ENCODE data around the gene ATP2B3. TPM values are rescaled to one million over a fixed set of nuclear protein-coding genes. Genes with fewer than 3 reads are reported as not detected.

ATP2B3 gene
- total and polyA plus RNA-seq, 9 of the 15 experiments (the other 6 are each of a cell fraction or from before 2014, with no cell fraction given): 0.04 TPM; not detected in 8

DNA sequence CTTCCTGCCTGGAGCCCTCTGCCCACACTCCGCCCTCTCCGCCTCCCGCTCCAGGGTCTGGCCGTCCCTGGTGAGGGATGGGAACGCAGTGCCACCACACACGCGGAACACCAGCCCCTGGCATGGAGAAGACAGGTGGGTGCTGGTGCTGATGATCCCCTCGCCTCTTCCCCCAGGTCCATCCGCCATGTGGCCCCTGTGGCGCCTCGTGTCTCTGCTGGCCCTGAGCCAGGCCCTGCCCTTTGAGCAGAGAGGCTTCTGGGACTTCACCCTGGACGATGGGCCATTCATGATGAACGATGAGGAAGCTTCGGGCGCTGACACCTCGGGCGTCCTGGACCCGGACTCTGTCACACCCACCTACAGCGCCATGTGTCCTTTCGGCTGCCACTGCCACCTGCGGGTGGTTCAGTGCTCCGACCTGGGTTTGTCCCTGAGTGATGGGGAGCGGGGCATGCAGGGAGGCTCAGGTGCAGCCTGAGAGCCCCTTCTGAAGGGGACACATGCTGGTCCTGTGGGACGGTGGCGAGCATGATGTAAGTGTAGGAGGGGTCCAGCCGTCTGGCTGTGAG is 12.9 kb upstream of the ATP2B3 start (continued):
- TF ChIP-seq, protein P1, sequence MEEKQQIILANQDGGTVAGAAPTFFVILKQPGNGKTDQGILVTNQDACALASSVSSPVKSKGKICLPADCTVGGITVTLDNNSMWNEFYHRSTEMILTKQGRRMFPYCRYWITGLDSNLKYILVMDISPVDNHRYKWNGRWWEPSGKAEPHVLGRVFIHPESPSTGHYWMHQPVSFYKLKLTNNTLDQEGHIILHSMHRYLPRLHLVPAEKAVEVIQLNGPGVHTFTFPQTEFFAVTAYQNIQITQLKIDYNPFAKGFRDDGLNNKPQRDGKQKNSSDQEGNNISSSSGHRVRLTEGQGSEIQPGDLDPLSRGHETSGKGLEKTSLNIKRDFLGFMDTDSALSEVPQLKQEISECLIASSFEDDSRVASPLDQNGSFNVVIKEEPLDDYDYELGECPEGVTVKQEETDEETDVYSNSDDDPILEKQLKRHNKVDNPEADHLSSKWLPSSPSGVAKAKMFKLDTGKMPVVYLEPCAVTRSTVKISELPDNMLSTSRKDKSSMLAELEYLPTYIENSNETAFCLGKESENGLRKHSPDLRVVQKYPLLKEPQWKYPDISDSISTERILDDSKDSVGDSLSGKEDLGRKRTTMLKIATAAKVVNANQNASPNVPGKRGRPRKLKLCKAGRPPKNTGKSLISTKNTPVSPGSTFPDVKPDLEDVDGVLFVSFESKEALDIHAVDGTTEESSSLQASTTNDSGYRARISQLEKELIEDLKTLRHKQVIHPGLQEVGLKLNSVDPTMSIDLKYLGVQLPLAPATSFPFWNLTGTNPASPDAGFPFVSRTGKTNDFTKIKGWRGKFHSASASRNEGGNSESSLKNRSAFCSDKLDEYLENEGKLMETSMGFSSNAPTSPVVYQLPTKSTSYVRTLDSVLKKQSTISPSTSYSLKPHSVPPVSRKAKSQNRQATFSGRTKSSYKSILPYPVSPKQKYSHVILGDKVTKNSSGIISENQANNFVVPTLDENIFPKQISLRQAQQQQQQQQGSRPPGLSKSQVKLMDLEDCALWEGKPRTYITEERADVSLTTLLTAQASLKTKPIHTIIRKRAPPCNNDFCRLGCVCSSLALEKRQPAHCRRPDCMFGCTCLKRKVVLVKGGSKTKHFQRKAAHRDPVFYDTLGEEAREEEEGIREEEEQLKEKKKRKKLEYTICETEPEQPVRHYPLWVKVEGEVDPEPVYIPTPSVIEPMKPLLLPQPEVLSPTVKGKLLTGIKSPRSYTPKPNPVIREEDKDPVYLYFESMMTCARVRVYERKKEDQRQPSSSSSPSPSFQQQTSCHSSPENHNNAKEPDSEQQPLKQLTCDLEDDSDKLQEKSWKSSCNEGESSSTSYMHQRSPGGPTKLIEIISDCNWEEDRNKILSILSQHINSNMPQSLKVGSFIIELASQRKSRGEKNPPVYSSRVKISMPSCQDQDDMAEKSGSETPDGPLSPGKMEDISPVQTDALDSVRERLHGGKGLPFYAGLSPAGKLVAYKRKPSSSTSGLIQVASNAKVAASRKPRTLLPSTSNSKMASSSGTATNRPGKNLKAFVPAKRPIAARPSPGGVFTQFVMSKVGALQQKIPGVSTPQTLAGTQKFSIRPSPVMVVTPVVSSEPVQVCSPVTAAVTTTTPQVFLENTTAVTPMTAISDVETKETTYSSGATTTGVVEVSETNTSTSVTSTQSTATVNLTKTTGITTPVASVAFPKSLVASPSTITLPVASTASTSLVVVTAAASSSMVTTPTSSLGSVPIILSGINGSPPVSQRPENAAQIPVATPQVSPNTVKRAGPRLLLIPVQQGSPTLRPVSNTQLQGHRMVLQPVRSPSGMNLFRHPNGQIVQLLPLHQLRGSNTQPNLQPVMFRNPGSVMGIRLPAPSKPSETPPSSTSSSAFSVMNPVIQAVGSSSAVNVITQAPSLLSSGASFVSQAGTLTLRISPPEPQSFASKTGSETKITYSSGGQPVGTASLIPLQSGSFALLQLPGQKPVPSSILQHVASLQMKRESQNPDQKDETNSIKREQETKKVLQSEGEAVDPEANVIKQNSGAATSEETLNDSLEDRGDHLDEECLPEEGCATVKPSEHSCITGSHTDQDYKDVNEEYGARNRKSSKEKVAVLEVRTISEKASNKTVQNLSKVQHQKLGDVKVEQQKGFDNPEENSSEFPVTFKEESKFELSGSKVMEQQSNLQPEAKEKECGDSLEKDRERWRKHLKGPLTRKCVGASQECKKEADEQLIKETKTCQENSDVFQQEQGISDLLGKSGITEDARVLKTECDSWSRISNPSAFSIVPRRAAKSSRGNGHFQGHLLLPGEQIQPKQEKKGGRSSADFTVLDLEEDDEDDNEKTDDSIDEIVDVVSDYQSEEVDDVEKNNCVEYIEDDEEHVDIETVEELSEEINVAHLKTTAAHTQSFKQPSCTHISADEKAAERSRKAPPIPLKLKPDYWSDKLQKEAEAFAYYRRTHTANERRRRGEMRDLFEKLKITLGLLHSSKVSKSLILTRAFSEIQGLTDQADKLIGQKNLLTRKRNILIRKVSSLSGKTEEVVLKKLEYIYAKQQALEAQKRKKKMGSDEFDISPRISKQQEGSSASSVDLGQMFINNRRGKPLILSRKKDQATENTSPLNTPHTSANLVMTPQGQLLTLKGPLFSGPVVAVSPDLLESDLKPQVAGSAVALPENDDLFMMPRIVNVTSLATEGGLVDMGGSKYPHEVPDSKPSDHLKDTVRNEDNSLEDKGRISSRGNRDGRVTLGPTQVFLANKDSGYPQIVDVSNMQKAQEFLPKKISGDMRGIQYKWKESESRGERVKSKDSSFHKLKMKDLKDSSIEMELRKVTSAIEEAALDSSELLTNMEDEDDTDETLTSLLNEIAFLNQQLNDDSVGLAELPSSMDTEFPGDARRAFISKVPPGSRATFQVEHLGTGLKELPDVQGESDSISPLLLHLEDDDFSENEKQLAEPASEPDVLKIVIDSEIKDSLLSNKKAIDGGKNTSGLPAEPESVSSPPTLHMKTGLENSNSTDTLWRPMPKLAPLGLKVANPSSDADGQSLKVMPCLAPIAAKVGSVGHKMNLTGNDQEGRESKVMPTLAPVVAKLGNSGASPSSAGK (IDR thresholded peaks at IDR 0.05): peak; percentile 56
- TF ChIP-seq U2AF2 (optimal IDR thresholded peaks at IDR 0.05; ENCODE audit: low read depth, low read length) (no peak), FOXA1 (IDR thresholded peaks at IDR 0.05; ENCODE audit: borderline replicate concordance) (no peak), HLTF (IDR thresholded peaks at IDR 0.05) (no peak), ZNF143 (CRISPR knock-in tag; IDR thresholded peaks at IDR 0.05) (peak; percentile 44; the same call in 1 of the 2 replicates), L3MBTL2 (IDR thresholded peaks at IDR 0.05) (peak; percentile 52; the same call in 1 of the 2 replicates), NFIC (IDR thresholded peaks at IDR 0.05) (peak; percentile 89)
- TF ChIP-seq, protein P2, sequence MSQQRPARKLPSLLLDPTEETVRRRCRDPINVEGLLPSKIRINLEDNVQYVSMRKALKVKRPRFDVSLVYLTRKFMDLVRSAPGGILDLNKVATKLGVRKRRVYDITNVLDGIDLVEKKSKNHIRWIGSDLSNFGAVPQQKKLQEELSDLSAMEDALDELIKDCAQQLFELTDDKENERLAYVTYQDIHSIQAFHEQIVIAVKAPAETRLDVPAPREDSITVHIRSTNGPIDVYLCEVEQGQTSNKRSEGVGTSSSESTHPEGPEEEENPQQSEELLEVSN (IDR thresholded peaks at IDR 0.05; ENCODE audit: borderline replicate concordance in 1 of 2, extremely low read depth in 1 of 2, insufficient read depth in 1 of 2, insufficient read length in 1 of 2, low read depth in 1 of 2, low read length in 1 of 2, poor library complexity in 1 of 2, severe bottlenecking in 1 of 2): peak; percentile 23 to 26
- TF ChIP-seq, protein P3, sequence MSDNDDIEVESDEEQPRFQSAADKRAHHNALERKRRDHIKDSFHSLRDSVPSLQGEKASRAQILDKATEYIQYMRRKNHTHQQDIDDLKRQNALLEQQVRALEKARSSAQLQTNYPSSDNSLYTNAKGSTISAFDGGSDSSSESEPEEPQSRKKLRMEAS (CRISPR knock-in tag; IDR thresholded peaks at IDR 0.05): peak; percentile 67
- TF ChIP-seq, protein P4, sequence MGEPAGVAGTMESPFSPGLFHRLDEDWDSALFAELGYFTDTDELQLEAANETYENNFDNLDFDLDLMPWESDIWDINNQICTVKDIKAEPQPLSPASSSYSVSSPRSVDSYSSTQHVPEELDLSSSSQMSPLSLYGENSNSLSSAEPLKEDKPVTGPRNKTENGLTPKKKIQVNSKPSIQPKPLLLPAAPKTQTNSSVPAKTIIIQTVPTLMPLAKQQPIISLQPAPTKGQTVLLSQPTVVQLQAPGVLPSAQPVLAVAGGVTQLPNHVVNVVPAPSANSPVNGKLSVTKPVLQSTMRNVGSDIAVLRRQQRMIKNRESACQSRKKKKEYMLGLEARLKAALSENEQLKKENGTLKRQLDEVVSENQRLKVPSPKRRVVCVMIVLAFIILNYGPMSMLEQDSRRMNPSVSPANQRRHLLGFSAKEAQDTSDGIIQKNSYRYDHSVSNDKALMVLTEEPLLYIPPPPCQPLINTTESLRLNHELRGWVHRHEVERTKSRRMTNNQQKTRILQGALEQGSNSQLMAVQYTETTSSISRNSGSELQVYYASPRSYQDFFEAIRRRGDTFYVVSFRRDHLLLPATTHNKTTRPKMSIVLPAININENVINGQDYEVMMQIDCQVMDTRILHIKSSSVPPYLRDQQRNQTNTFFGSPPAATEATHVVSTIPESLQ (CRISPR knock-in tag; IDR thresholded peaks at IDR 0.05): no peak

All from K562 (cell line).